Measurements from ENCODE around the gene MXD1.
A peak's percentile ranks its signal among the peaks of the same experiment; 100 is the strongest.

MXD1 gene

DNA sequence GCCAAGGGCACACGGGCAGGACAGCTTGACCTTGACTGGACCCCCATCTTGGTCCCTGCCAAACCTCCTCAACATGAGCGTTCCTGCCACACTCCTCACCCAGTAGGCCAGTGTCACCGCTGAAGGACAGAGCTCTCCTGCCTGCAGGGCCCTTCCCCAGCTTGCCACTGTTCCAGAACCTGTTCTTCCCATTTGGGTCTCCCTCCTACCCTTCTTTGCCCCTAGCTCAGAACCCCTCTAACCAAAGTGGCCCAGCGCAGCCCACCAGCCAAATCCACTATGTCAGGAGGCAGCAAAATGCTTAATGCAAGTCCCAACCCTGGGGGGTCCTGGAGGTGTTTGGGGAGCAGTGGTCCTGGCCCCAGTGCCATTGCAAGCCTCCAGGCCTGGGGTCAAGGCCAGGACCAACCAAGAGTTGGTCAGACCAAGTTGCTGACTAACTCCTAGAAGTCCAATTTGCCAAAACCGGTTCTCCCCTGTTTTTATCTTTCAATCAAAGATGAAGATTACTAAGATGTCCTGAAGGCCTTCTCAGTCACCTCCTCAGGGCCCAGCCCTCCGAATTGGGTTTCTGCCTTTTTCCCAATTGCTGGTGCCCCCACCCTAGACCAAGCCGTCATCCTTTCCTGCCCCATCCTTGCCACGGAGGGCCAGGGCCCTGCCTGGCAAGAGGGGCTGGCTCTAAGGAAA, 51.0 kb downstream of the MXD1 start:
- H3K9ac ChIP-seq (ENCODE audit: low read depth, low read length, poor library complexity) = no peak overlapping the region
- no peaks in the 10 kb centered on the region for H3K36me3 ChIP-seq (replicated peaks in 1 of 2; ENCODE audit: control insufficient read depth in 2 of 2, insufficient read depth in 2 of 2, low read length in 2 of 2)
- peak overlapping the region; percentile 29 for H3K18ac ChIP-seq (ENCODE audit: low read length)
- H3K23ac ChIP-seq (ENCODE audit: low read depth, low read length, poor library complexity) = peak overlapping the region; percentile 70
- DNase-seq (ENCODE audit: low spot score) = no peak
- H4K91ac ChIP-seq (ENCODE audit: low read depth, low read length, poor library complexity) = no peak overlapping the region
- peaks cover 0 to 2% (median 0%) of the 10 kb centered on the region in 3 experiments for H3K27me3 ChIP-seq (ENCODE audit: control insufficient read depth in 3 of 3, insufficient read depth in 3 of 3, low read depth in 1 of 3, low read length in 3 of 3)
- no peak overlapping the region for H2BK15ac ChIP-seq (ENCODE audit: low read length)
- H3K4me2 ChIP-seq (ENCODE audit: insufficient read depth, low read length, poor library complexity, severe bottlenecking) = no peak overlapping the region
- peaks cover 1% of the 10 kb centered on the region for H3K79me1 ChIP-seq (ENCODE audit: low read depth, low read length)
- H2AFZ ChIP-seq (ENCODE audit: low read length) = no peak overlapping the region
- H3K27ac ChIP-seq (replicated peaks; ENCODE audit: low read length) = no peak overlapping the region
- H3K9me3 ChIP-seq (replicated peaks in 1 of 2; ENCODE audit: control insufficient read depth in 2 of 2, insufficient read depth in 1 of 2, low read depth in 1 of 2, low read length in 2 of 2) = peaks cover 0 to 2% of the 10 kb centered on the region in 2 donors
- H2BK12ac ChIP-seq (ENCODE audit: low read length) = no peak overlapping the region
- peak overlapping the region; percentile 74 for H2AK5ac ChIP-seq (ENCODE audit: low read depth, low read length)
- peak overlapping the region; percentile 61 for H2BK120ac ChIP-seq (ENCODE audit: low read depth, low read length)
- peaks cover 6 to 8% of the 10 kb centered on the region in 2 donors for H3K4me1 ChIP-seq (ENCODE audit: control insufficient read depth in 2 of 2, insufficient read depth in 1 of 2, low read depth in 1 of 2, low read length in 2 of 2)
- H4K8ac ChIP-seq (ENCODE audit: low read depth, low read length) = no peak overlapping the region
- H3K4ac ChIP-seq (ENCODE audit: low read length) = peak overlapping the region; percentile 80
- peak overlapping the region in 1 of 2 donors; percentile 52 for H3K4me3 ChIP-seq (ENCODE audit: low read length in 2 of 2)
- peak overlapping the region; percentile 73 for H3K14ac ChIP-seq (ENCODE audit: low read length)
- H2BK5ac ChIP-seq (ENCODE audit: low read length) = no peak overlapping the region
- WGBS, 2 donors (ENCODE audit: extremely low coverage in 2 of 2, insufficient read length in 2 of 2, insufficient replicate concordance in 1 of 2) = no CpG with 5 or more reads among the region's 8 CpGs

DNA sequence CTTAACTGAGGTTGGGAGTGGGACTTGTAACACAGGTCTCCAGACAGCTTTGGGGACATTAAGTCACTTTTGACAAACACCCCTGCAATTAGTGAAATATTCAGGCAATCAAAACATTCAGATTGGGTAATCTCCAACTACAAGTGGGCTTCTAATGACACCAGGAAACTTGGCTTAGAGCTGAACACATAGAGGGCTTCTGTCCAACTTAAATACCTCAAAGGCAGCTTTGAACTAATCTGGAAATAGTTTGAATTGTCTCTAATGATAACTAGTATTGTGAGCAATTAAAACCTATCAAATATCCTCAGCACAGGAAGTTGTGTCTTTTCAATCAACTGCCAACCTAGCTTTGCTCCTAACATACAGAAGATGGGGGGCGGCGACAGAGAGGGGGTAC, 51.6 kb downstream of the MXD1 start:
- Histone ChIP-seq H3K23ac (ENCODE audit: low read depth, low read length, poor library complexity) (no peak overlapping the region), H4K91ac (ENCODE audit: low read depth, low read length, poor library complexity) (no peak overlapping the region), H2BK120ac (ENCODE audit: low read depth, low read length) (no peak overlapping the region), H2BK15ac (ENCODE audit: low read length) (no peak overlapping the region), H2BK12ac (ENCODE audit: low read length) (no peak overlapping the region), H2AK5ac (ENCODE audit: low read depth, low read length) (no peak overlapping the region), H2BK5ac (ENCODE audit: low read length) (no peak overlapping the region), H3K9me3 (replicated peaks in 1 of 2; ENCODE audit: control insufficient read depth in 2 of 2, insufficient read depth in 1 of 2, low read depth in 1 of 2, low read length in 2 of 2) (peaks cover 0 to 2% of the 10 kb centered on the region in 2 donors), H3K4ac (ENCODE audit: low read length) (no peak overlapping the region), H3K4me2 (ENCODE audit: insufficient read depth, low read length, poor library complexity, severe bottlenecking) (no peak overlapping the region), H3K9ac (ENCODE audit: low read depth, low read length, poor library complexity) (no peak overlapping the region), H3K14ac (ENCODE audit: low read length) (no peak overlapping the region), H3K36me3 (replicated peaks in 1 of 2; ENCODE audit: control insufficient read depth in 2 of 2, insufficient read depth in 2 of 2, low read length in 2 of 2) (no peaks in the 10 kb centered on the region), H3K27me3 (ENCODE audit: control insufficient read depth in 3 of 3, insufficient read depth in 3 of 3, low read depth in 1 of 3, low read length in 3 of 3) (peaks cover 0 to 2% (median 0%) of the 10 kb centered on the region in 3 experiments), H4K8ac (ENCODE audit: low read depth, low read length) (no peak overlapping the region), H3K79me1 (ENCODE audit: low read depth, low read length) (peaks cover 1% of the 10 kb centered on the region), H3K18ac (ENCODE audit: low read length) (no peak overlapping the region), H3K27ac (replicated peaks; ENCODE audit: low read length) (no peak overlapping the region), H3K4me3 (ENCODE audit: low read length in 2 of 2) (no peak overlapping the region), H2AFZ (ENCODE audit: low read length) (no peak overlapping the region), H3K4me1 (ENCODE audit: control insufficient read depth in 2 of 2, insufficient read depth in 1 of 2, low read depth in 1 of 2, low read length in 2 of 2) (peaks cover 5 to 8% of the 10 kb centered on the region in 2 donors)
- DNase-seq (ENCODE audit: low spot score) = no peak
- no CpG with 5 or more reads among the region's 2 CpGs for WGBS, 2 donors (ENCODE audit: extremely low coverage in 2 of 2, insufficient read length in 2 of 2, insufficient replicate concordance in 1 of 2)

DNA sequence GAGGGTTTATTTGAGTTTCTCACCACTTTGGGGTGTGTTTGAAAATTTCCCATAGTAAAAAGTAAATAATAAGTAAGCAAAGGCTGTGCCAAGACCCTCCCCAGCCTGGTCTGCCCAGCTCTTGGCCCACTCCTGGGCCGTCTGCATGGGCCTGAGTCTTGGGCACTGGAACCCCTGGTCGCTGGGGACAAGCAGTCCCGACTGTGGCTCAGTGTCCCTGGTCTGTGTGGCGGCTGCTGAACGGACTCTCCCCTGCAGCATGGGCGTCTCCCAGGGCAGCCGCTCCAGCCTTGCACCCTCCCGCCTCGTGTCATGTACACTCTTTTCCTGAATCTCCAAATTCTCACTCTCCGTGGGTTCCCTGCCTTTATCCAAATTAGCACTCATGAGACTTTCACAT, 53.7 kb downstream of the MXD1 start:
- peaks cover 0 to 2% of the 10 kb centered on the region in 2 donors for H3K9me3 ChIP-seq (replicated peaks in 1 of 2; ENCODE audit: control insufficient read depth in 2 of 2, insufficient read depth in 1 of 2, low read depth in 1 of 2, low read length in 2 of 2)
- DNase-seq (ENCODE audit: low spot score) = no peak
- no peak overlapping the region for H2BK120ac ChIP-seq (ENCODE audit: low read depth, low read length)
- H3K23ac ChIP-seq (ENCODE audit: low read depth, low read length, poor library complexity) = peak overlapping the region; percentile 27
- no peak overlapping the region for H2BK15ac ChIP-seq (ENCODE audit: low read length)
- no peak overlapping the region for H3K27ac ChIP-seq (replicated peaks; ENCODE audit: low read length)
- peaks cover 5 to 6% of the 10 kb centered on the region in 2 donors for H3K4me1 ChIP-seq (ENCODE audit: control insufficient read depth in 2 of 2, insufficient read depth in 1 of 2, low read depth in 1 of 2, low read length in 2 of 2)
- H2BK5ac ChIP-seq (ENCODE audit: low read length) = no peak overlapping the region
- WGBS, 2 donors (ENCODE audit: extremely low coverage in 2 of 2, insufficient read length in 2 of 2, insufficient replicate concordance in 1 of 2) = no CpG with 5 or more reads among the region's 10 CpGs
- no peak overlapping the region for H3K4ac ChIP-seq (ENCODE audit: low read length)
- no peak overlapping the region for H3K14ac ChIP-seq (ENCODE audit: low read length)
- no peak overlapping the region for H2AK5ac ChIP-seq (ENCODE audit: low read depth, low read length)
- peaks cover 1% of the 10 kb centered on the region for H3K79me1 ChIP-seq (ENCODE audit: low read depth, low read length)
- H3K27me3 ChIP-seq (ENCODE audit: control insufficient read depth in 3 of 3, insufficient read depth in 3 of 3, low read depth in 1 of 3, low read length in 3 of 3) = peaks cover 0 to 2% (median 0%) of the 10 kb centered on the region in 3 experiments
- no peak overlapping the region for H2BK12ac ChIP-seq (ENCODE audit: low read length)
- no peak overlapping the region for H3K18ac ChIP-seq (ENCODE audit: low read length)
- no peak overlapping the region for H4K91ac ChIP-seq (ENCODE audit: low read depth, low read length, poor library complexity)
- H3K9ac ChIP-seq (ENCODE audit: low read depth, low read length, poor library complexity) = no peak overlapping the region
- H3K36me3 ChIP-seq (replicated peaks in 1 of 2; ENCODE audit: control insufficient read depth in 2 of 2, insufficient read depth in 2 of 2, low read length in 2 of 2) = no peaks in the 10 kb centered on the region
- H3K4me2 ChIP-seq (ENCODE audit: insufficient read depth, low read length, poor library complexity, severe bottlenecking) = no peak overlapping the region
- no peak overlapping the region for H4K8ac ChIP-seq (ENCODE audit: low read depth, low read length)
- no peak overlapping the region for H3K4me3 ChIP-seq (ENCODE audit: low read length in 2 of 2)
- H2AFZ ChIP-seq (ENCODE audit: low read length) = no peak overlapping the region

DNA sequence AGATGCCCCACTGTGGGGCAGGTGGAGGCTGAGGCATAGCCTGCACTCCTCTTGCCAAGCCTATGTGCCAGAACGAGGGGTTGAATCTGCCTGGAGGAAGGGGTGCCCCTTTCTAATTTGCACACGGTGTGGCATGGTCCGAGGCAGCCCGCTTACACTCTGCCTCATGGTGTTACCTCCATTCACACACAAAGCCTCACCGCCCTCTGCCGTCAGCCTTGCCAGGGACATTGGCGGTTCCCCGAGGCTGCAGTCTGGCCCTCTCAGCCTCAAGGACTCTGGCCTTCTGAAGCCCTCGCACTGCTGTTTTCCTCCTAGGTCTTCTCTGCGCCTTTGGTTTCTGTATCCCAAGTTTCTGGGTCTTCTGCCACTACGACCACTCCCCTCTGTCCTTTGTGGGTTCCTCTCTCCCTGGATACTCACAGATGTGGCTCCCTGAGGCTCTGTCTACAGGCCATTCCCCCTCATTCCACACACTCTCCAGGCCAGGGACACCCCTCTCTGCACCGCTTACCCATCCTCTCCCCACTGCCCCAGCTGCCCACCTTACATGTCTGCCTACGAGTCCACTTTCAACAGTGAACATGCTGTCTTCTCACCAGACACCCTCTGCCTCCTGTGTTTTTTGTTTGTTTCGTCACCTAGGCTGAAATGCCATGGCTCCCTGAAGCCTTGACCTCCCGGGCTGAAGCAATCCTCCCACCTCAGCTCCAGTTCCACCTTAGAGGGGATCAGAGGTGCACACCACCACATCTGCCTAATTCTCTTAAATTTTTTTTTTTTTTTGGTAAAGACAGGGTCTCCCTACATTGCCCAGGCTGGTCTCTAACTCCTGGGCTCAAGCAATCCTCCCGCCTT, 54.4 kb downstream of the MXD1 start:
- no peak overlapping the region for H2BK5ac ChIP-seq (ENCODE audit: low read length)
- peak overlapping the region; percentile 37 for H3K9ac ChIP-seq (ENCODE audit: low read depth, low read length, poor library complexity)
- H2BK120ac ChIP-seq (ENCODE audit: low read depth, low read length) = no peak overlapping the region
- no peak overlapping the region for H4K91ac ChIP-seq (ENCODE audit: low read depth, low read length, poor library complexity)
- H2BK15ac ChIP-seq (ENCODE audit: low read length) = no peak overlapping the region
- H2AFZ ChIP-seq (ENCODE audit: low read length) = no peak overlapping the region
- H2BK12ac ChIP-seq (ENCODE audit: low read length) = no peak overlapping the region
- H3K4me2 ChIP-seq (ENCODE audit: insufficient read depth, low read length, poor library complexity, severe bottlenecking) = no peak overlapping the region
- H3K36me3 ChIP-seq (replicated peaks in 1 of 2; ENCODE audit: control insufficient read depth in 2 of 2, insufficient read depth in 2 of 2, low read length in 2 of 2) = no peaks in the 10 kb centered on the region
- WGBS, 2 donors (ENCODE audit: extremely low coverage in 2 of 2, insufficient read length in 2 of 2, insufficient replicate concordance in 1 of 2) = no CpG with 5 or more reads among the region's 16 CpGs
- peak overlapping the region; percentile 27 for H3K23ac ChIP-seq (ENCODE audit: low read depth, low read length, poor library complexity)
- H3K4ac ChIP-seq (ENCODE audit: low read length) = no peak overlapping the region
- peak overlapping the region; percentile 30 for H4K8ac ChIP-seq (ENCODE audit: low read depth, low read length)
- H3K4me3 ChIP-seq (ENCODE audit: low read length in 2 of 2) = peak overlapping the region in 1 of 2 donors; percentile 0
- peaks cover 0 to 2% of the 10 kb centered on the region in 2 donors for H3K9me3 ChIP-seq (replicated peaks in 1 of 2; ENCODE audit: control insufficient read depth in 2 of 2, insufficient read depth in 1 of 2, low read depth in 1 of 2, low read length in 2 of 2)
- H3K4me1 ChIP-seq (ENCODE audit: control insufficient read depth in 2 of 2, insufficient read depth in 1 of 2, low read depth in 1 of 2, low read length in 2 of 2) = peaks cover 3 to 4% of the 10 kb centered on the region in 2 donors
- no peak overlapping the region for H3K14ac ChIP-seq (ENCODE audit: low read length)
- no peak overlapping the region for H3K27ac ChIP-seq (replicated peaks; ENCODE audit: low read length)
- H3K18ac ChIP-seq (ENCODE audit: low read length) = peak overlapping the region; percentile 72
- H3K27me3 ChIP-seq (ENCODE audit: control insufficient read depth in 3 of 3, insufficient read depth in 3 of 3, low read depth in 1 of 3, low read length in 3 of 3) = peaks cover 0 to 2% (median 0%) of the 10 kb centered on the region in 3 experiments
- DNase-seq (ENCODE audit: low spot score) = no peak
- H2AK5ac ChIP-seq (ENCODE audit: low read depth, low read length) = no peak overlapping the region
- H3K79me1 ChIP-seq (ENCODE audit: low read depth, low read length) = peaks cover 1% of the 10 kb centered on the region

All from neuronal stem cell (in vitro differentiated cells).